Ramos (cell line): ENCODE results near the gene DLAT.
"Not testable (repeated sequence)": the region's sequence is repeated elsewhere in the genome, so short reads cannot be mapped to it uniquely, and the experiment has no call there.

ENCODE experiments used
- in situ Hi-C: fragments of 300-500 bp; cut with MboI; formaldehyde crosslinking; loops from one replicate; pipeline ENCODE4 v1.14.3; 2022; ENCODE audit warnings: low sequenced_read_pairs; ENCODE audit not compliant: unreplicated experiment

Gene DLAT

DNA sequence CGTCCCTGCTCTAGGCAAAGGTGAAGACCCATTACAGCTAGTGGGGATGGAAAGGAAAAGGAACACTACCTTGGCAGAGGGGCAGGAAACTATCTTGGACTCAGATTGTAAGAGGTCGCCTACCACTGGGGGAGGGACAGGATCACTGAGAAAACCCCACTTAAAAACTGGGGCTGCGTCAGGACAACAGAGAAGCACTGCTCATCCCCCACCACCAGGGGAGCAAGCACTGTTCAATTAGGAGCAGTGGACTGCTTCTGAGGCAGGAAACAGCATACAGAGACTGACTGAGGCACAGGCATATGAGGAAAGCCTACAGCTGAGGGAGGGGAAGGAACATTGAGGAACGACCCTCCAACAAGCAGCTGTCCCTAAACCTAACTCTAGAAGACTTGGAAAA is 20.8 kb upstream of the DLAT start:
- in situ Hi-C loops, result no loop called here

DNA sequence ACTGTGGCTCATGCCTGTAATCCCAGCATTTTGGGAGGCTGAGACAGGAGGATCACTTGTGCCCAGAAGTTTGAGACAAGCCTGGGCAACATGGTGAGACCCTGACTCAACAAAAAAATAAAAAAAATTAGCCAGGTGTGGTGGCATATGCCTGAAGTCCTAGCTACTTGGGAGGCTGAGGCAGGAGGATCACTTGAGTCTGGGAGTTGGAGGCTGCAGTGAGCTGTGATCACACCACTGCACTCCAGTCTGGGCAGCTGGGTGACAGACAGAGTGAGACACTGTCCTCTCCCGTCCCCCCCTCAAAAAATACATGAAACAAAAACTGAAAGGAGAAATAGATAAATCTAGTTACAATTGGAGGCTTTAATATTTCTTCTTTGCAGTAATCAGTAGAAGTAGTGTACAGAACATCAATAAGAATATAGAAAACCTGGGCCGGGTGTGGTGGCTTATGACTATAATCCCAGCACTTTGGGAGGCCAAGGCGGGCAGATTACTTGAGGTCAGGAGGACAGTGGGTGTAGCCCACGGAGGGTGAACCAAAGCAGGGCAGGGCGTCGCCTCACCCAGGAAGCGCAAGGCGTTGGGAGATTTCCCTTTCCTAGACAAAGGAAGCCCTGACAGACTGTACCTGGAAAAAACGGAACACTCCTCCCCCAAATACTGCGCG is 19.6 kb upstream of the DLAT start:
- in situ Hi-C loops, result no loop called here

DNA sequence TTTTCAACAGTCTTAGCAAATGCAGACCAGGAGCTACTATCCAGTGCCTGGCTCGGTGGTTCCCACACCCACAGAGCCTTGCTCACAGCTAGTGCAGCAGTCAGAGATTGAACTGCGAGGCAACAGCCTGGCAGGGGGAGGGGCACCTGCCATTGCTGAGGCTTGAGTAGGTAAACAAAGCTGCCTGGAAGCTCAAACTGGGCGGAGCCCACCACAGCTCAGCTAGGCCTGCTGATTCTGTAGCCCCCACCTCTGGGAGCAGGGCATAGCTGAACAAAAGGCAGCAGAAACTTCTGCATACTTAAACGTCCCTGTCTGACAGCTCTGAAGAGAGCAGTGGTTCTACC is 19.1 kb upstream of the DLAT start:
- in situ Hi-C loops, result not testable (repeated sequence)

DNA sequence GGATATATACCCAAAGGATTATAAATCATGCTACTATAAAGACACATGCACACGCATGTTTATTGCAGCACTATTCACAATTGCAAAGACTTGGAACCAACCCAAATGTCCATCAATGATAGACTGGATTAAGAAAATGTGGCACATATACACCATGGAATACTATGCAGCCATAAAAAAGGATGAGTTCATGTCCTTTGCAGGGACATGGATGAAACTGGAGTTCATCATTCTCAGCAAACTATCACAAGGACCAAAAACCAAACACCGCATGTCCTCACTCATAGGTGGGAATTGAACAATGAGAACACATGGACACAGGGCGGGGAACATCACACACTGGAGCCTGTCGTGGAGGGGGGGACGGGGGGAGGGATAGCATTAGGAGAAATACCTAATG is 13.8 kb upstream of the DLAT start:
- in situ Hi-C loops, result not testable (repeated sequence)

DNA sequence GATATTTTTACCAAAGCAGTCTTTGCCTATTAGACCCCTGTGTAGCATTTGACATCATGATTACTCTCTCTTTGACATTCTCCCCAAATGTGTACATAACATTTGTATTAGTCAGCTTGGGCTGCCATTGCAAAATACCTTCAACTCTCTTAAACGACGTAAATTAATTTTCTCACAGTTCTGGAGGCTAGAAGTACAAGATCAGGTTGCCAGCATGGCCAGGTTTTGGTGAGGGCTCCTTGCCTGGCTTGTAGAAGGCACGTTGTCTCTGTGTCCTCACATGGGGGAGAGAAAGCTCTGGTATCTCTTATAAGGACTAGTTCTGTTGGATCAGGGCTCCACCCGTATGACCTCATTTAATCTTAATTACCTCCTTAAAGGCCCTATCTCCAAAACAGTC is 12.3 kb upstream of the DLAT start:
- in situ Hi-C loops, result no loop called here

DNA sequence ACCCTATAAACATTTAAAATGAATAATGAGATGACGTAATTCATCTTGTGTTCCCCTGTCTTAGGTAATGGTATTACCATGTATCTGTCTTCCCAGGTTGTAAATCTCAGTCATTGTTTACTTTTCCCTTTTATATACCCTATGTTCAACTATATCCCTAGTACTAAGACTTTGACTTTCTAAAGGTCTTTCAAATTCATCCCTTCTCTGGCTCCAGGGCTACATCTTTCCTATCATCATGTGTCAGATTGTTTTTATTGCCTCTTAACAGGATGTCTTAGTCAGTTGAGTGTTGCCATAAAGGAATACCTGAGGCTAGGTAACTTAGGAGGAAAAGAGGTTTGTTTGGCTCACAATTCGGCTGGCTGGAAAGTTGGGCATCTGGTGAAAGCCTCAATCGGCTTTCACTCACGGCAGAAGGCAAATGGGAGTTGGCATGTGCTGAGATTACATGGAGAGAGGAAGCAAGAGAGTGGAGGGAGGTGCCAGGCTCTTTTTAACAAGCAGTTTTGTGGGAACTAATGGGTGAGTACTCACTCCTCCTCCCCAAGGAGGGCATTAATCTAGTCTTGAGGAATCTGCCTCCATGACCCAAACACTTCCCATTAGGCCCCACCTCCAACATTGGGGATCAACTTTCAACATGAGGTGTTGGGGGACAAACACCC is 11.6 kb upstream of the DLAT start:
- in situ Hi-C loops, result no loop called here

DNA sequence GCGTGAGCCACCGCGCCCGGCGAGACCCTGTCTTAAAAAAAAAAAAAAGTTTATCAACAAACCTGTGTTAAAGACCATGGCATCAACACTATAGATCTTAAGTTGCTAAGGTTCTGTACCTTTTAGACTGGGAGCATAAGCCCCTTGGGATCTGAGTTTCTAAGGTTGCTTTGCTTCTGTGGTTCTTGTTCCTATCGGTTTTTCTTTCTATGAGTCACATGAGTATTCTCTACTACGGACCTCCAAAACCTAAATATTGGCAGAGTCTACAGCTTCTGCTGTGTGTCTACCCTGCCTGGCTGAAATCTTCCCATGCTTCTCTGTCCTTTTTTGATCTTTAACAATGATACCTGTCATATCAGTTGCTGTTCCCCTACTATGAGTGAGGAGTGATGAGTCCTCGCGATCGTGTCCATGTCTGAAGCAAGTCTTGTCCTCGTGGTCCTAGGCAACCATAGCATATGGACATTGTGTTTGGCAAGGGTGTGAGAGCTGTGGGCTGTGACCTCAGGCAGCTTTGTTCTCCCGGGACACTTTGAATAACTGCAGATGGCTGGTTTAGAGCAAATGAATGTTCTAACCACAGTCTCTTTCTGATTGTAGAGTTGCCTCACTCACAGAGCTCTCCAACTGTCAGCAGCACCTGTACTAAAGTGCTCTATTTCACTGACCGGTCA is 9.0 kb upstream of the DLAT start:
- in situ Hi-C loops, result no loop called here

DNA sequence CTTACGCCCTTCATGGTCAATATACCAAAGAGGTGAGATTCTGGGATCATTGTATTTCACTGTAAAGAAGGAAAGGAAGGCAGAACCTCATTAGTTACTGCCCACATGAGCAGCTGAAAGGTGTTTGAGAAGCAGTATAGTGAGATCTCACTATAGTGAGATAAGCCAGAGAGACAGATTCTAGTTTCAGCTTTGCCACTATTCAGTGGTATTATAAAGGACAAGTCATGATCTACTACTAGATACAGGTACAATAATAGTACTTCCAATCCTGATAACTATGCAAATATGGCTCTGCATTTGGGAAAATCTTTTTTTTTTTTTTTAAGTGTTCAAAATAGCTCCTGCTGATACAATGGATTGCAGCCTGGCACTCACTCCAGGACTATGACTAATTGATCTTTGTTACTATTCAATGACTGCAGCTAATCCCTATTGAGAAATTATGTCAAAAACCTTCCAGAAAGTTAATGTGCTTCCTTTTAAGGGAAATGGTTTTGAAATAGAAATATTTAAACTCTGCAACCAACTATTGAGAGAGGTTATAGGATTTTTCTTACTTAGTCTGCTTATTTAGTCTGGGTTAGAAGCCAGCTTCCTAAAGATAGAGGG is 8.3 kb upstream of the DLAT start:
- in situ Hi-C loops, result no loop called here

DNA sequence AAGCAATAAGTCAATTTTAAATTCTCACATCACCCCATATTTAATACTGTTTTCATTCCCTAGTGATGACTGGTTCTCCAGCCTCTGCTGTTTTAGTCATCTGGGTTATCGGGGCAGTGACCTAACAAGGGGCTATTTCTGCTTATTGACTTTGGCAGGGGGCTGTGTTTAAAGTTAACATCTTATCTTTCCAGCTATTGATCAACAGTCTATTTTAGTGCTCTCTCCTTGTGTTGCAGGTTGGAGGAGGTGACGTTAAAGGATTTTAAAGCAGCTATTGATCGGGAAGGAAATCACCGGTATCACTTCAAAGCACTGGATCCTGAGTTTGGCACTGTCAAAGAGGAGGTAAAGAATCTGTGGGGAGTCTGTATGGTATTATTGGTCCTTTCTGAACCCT is 7.7 kb upstream of the DLAT start:
- in situ Hi-C loops, result no loop called here

DNA sequence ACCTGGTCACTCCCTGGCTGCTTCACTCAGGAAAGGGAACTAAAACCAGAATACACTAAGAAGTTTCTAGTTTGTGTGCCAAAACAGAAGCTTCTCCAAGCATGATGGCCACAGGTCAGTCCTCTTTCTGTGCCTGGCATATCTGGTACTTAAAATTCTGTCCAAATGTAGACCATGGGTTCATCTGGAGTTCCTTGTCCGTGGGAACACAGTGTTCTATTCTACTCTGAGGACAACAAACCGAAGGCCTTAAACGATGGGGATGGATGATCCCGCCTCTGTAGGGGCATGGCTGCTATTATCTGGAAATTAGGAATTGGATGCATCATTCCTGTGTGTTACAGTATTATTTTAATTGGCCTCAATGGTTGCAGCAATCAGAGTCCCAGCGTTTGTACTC is 6.1 kb upstream of the DLAT start:
- in situ Hi-C loops, result no loop called here

DNA sequence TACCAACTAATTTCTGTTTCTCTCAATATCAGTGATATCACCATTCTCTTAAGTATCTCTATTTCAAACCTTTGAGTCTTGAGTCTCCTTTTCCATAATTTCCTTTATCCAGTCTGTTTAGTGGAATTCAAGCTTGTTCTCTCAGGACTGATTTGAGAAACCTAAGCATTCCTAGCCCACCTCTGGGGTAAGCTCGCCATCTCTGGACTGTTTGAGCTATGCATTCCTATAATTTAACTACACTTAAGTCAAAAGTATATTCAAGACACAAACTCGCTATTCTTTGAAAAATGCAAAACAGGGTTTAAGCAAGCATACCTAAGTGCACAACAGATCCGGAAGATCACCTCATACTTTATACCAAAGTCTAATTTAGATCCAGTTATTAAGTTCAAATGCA is 2.1 kb upstream of the DLAT start:
- in situ Hi-C loops, result no loop called here

DNA sequence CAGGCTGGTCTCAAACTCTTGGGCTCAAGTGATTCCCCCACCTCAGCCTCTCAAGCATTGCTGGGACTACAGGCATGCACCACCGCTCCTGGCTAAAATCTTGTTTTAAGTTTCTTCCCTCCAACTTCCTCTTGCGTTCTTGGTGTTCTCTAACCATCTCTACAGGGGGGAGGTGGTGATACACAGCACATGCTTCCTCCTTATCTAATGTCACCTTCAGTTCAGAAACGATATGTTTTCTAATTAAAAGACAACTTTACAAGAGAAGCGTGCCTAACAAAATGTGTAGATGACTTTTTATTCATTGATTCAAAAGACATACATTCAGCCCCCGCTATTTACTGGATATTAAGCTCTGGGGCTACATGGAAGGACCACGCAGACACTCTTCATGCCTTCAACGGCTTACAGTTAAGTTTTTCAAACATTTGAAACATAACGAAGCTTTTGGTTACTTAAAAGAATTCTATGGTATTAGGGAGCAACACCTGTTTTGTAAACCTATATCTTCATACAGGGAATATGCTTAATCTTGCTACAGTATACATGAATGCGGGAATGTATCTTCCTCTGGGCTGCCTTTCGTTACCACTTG is 933 bp upstream of the DLAT start:
- in situ Hi-C loops, result no loop called here

DNA sequence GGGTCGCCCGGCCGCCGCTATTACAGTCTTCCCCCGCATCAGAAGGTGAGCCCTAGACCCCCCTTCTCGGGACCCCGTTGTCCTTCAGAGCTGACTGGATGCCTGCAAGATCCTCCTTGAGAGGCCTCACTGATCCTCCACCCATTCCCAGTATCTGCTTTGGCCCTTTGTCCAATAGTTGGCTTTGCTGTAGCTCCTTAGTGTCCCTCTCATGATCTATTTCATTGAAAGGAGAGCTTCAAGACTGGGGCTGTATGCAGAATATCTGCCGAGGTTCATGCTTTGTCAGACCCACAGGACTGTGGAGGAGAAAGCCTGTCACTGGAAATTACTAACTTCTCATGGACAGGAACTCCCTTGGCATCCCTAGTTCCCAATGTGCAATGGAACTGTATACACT is 499 bp downstream of the DLAT start:
- in situ Hi-C loops, result no loop called here

DNA sequence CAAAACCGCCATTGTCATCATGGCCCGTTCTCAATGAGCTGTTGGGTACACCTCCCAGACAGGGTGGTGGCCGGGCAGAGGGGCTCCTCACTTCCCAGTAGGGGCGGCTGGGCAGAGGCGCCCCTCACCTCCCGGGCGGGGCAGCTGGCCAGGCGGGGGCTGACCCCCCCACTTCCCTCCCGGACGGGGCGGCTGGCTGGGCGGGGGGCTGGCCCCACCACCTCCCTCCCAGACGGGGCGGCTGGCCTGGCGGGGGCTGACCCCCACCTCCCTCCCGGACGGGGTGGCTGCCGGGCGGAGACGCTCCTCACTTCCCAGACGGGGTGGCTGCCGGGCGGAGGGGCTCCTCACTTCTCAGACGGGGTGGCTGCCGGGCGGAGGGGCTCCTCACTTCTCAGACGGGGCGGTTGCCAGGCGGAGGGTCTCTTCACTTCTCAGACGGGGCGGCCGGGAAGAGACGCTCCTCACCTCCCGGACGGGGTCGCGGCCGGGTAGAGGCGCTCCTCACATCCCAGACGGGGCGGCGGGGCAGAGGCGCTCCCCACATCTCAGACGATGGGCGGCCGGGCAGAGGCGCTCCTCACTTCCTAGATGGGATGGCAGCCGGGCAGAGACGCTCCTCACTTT is 1.7 kb downstream of the DLAT start:
- in situ Hi-C loops, result not testable (repeated sequence)

DNA sequence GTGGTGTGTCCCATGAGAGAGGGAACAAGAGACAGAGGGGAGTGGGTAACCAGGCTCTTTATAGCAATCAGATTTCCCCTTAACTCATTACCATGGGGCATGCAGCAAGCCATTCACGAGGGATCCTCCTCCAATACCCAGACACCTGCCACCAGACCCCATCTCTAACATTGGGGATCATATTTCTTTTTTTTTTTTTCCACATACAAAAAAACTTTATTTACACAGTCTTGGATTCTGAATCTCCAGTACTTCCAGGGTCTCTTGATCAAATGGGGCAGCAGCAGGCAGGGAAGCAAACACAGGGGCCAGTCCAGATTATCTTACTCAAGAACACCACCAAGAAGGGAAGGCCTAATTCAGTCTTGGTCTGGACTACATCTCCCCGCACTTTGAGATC is 4.3 kb downstream of the DLAT start:
- in situ Hi-C loops, result no loop called here

DNA sequence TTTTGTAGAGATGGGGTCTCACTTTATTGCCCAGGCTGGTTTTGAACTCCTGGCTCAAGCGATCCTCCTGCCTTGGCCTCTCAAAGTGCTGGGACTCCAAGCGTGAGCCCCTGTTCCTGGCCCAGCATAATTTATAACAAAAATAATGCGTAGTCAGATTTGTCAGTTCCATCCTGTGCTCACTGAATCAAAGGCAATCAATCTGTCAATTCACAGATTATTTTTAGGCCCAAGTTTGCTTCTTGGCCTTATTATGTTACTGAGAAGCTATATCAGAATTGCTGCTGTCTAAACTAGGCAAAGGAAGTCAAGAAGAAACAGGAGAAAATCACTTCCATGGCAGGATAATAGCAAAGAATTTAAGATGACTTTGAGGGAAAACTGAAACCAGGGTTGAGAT is 8.7 kb downstream of the DLAT start:
- in situ Hi-C loops, result no loop called here

DNA sequence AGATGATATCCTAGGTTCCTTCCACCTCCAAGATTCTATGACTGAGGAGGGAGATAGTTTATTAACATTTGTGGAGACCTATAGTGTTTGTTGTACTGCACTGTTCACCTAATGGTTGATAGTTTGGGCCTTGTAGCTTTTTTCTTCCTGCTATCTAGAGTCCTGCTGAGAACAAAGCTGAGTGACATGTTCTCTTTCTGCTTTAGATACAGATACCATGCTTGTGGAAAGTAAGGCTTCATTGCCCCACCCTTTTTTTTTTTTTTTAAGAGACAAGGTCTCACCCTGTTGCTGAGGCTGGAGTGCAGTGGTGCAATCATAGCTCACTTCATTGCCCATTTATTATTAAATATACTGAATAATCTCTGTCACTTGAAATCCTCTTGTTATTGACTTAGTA is 12.3 kb downstream of the DLAT start:
- in situ Hi-C loops, result no loop called here

DNA sequence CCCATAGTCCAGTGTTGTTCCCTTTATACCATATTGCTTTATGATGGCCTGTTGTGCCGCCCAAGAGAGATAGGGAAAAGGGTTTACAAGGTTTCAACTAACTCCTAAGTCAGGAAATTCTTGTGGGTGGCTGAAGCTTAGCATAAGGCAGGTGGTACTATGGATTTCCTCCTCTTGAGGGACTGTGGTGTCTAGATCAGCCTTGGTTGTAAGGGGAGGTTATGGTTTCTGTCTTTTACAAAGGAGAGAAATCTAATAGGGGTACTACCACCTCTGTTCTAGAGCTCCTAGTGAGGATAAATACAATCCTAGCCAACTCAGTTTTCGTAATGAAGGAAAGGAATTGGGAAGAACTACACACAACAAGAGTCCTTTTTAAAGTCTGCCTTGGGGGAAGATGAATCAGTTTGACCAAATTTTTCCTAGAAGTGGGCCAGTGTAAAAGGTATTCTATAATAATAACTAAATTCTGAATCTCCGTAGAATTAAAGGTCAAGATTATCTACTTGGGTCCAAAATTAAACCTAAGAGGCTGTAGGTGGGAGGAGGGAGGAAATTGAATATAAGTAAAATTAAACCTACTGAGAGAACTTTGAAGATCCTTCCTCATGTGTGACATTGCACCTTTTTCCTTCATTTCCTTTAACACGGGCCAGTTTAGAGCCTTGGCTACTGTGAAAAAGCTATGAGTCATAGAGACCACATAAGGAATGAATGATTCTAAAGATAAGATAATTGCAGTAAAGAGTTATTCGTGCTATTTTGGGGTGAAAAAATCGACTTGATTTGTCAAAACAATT is 17.2 kb downstream of the DLAT start:
- in situ Hi-C loops, result no loop called here

DNA sequence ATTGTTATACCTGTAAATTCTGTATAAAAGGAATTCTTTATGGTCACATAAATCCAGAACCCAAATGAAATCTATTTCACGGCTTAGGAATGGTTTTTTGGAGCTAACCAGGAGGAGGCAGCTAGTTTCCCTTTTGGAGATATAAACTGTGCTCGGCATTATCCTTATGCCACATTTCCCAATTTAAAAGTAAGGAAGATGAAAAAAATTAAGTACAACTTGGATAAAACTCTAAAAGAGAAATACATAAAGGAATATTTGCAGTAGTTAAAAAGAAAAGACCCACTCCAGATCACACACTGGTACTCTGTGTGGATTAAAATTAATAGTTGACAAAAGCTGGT is 17.7 kb downstream of the DLAT start:
- in situ Hi-C loops, result no loop called here

DNA sequence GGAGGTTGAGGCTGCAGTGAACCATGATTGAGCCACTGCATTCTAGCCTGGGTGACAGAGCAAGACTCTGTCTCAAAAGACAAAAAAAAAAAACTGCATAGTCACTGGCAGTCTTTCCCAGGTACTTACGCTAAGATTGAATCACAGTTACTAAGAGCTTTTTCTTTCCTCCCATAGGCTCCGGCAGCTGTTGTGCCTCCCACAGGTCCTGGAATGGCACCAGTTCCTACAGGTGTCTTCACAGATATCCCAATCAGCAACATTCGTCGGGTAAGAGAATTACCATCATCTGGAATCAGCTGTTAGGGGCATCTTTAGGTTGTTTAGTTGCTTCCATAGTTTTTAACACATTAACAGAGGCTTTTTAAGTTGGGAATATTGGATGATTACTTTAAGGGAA is 19.8 kb downstream of the DLAT start:
- in situ Hi-C loops, result no loop called here
